HCT116 (cell line): ENCODE measurements around the gene TTC38.

Source experiments
- CTCF ChIP-seq, 3 experiments: fragments of 200-600 bp in 1 of 3; sonication (generic) in 1 of 3; IDR thresholded peaks in 2 of 3; conservative IDR thresholded peaks in 1 of 3; 2 replicates each; pipeline ENCODE4 v1.5.1; 2012 to 2017; ENCODE audit warnings: low read depth in 2 of 3, low read length in 2 of 3, antibody characterized with exemption in 1 of 3, borderline replicate concordance in 1 of 3, control low read depth in 1 of 3, mild to moderate bottlenecking in 1 of 3, mixed read lengths in 1 of 3, mixed run types in 1 of 3, moderate library complexity in 1 of 3; ENCODE audit not compliant: insufficient read depth in 1 of 3
- EGR1 ChIP-seq: IDR thresholded peaks from 2 replicates; pipeline ENCODE4 v1.6.1; 2012; ENCODE audit warnings: low read depth
- JUND ChIP-seq: IDR thresholded peaks from 2 replicates; pipeline ENCODE4 v1.6.1; 2012

DNA sequence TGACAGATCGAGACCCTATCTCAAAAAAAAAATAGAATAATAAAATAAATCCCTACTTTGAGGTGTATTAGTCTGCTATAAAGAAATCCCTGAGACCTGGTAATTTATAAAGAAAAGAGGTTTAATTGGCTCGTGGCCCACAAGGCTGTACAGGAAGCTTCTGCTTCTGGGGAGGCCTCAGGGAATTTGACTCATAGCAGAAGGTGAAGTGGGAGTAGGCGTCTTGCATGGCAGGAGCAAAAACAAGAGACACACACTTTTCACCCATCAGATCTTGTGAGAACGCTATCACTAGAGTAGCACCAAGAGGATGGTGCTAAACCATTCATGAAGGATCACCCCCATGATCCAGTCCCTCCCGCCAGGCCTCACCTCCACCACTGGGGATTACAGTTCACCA is 46.9 kb upstream of the TTC38 start:
- TF ChIP-seq CTCF (IDR thresholded peaks at IDR 0.05 in 2 of 3, conservative IDR thresholded peaks at IDR 0.05 in 1 of 3; ENCODE audit: borderline replicate concordance in 1 of 3, insufficient read depth in 1 of 3, low read depth in 2 of 3, low read length in 2 of 3) (no peak), EGR1 (no peak), JUND (no peak)
